HG02759 (cell line): Measurements from ENCODE around the gene EIF1.
"Not testable (repeated sequence)": the region's sequence is repeated elsewhere in the genome, so short reads cannot be mapped to it uniquely, and the experiment has no call there.

Source experiments
- ATAC-seq: cut with Tn5 transposase; IDR thresholded peaks from one replicate; pipeline ENCODE4 v1.9.1; 2021; ENCODE audit warnings: mild to moderate bottlenecking, moderate library complexity; ENCODE audit not compliant: unreplicated experiment

The EIF1 gene

DNA sequence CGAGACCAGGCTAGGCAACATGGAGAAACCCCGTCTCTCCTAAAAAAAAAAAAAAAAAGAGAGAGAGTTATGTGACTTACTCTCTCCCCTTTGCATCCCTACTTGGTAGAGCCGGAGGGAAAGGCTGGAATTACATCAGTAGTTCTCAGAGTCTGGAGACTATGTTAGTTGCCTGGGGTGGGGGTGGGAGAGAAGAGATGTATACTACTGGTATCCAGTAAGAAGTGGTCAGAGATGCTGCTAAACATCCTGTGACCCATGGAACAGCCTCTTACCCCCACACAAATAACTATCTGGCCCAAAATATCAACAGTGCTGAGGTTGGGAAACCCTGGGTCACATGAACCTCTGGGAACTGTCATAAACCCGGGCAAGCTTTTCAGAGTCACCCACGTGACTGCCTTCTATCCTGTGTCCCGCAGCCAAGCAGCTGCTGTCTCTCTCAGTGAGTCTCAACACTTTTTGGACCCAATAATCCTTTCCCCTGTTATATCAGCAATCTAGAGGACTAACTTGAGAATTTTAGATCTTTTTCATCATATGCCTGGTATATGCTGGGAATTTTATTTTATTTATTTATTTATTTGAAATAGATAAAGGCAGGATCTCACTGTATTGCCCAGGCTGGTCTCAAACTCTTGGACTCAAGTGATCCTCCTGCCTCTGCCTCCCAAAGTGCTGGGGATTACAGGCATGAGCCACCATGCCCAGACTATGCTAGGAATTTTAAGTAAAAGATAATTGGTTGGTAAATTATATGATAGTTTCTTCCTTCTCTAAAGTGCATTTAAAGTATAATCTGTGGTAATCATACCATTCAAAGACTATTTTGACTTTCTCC is 8.7 kb downstream of the EIF1 start:
- ATAC-seq: no peak

DNA sequence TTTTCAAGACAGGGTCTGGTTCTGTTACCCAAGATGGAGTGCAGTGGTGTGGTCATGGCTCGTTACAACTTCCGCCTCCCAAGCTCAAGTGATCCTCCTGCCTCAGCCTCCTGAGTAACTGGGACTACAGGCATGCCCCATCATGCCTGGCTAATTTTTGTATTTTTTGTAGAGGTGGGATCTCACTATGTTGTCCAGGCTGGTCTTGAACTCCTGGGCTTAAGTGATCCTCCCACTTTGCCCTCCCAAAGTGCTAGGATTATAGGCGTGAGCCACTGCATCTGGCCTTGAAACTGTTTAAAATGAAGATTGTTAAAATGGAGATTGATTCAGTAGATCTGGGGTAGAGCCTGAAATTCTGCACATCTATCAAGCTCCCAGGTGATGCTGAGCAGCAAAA is 12.2 kb downstream of the EIF1 start:
- ATAC-seq: not testable (repeated sequence)

DNA sequence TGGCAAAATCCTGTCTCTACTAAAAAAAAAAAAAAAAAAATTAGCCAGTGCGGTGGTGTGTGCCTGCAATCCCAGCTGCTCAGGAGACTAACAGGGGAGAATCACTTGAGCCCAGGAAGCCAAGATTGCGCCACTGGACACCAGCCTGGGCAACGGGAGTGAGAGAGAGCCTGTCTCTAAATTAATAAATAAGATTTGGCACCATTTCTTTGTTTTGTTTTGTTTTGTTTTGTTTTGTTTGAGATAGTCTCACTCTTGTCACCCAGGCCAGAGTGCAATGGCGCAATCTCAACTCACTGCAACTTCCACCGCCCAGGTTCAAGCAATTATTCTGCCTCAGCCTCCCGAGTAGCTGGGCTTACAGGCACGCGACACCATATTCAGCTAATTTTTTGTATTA is 14.0 kb downstream of the EIF1 start:
- no peak for ATAC-seq

DNA sequence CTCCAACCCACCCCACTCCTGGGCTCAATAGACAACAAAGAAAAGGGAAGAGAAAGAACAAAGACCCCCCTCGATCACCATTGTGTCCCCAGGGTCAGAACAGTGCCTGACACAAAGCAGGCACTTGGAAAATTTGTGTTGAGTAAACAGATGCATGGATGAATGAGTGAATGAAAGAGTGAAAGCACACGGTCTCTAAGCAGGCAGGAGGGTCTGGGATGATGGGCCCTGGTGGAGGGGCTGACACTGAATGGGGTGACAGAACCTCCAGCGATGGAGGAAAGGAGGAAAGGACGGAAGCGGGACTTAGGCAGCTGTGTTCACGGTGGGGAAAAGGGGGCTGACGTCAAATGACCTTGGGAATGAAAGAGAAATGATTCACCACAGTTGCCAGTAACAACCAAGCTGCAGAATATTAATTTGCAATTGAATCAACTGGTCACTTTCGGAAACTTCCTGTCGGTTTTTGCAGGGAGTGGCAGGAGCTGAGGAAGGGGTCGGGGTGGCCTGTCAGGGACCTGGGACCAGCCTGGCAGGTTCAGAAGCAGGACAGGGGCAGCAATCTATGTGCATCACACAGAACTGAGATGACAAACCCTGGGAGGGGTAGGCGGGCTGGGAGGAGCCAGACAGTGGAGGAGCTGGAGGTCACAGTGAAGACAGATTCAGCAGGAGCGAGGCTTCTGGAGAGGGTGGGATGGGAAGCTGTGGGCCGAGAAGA is 16.7 kb downstream of the EIF1 start:
- no peak for ATAC-seq

DNA sequence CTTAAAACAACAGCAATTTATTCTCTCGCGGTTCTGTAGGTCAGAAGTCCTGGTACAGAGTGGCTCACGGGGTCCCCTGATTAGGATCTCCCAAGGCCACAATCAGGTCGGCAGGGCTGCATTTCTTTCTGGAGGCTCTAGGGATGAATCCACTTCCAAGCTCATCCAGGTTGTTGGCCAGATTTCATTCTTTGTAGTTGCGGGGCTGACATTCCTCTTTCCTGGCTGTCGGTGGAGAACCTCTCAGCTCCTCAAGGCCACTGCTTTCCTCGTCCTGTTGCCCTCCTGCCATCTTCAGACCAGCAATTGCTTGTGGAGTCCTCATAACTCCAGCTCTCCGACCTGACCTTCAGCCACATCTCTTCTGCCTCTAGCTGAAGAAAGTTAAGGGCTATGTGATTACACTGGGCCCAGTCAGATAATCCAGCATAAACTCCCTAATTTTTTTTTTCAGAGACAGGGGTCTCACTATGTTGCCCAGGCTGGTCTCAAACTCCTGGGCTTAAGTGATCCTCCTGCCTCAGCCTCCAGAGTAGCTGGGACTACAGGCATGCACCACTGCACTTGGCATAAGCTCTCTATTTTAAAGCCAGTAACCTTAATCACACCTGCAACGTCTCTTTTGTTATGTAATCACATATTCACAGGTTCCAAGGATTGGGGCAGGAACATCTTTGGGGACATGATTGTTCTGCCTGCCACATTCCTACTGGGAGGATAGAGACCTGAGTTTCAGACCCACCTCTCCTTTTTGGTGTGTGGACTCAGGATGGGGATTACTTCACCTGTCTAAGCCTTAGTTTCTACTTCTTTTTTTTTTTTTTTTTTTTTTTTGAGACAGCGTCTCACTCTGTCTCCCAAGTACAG is 19.4 kb downstream of the EIF1 start:
- ATAC-seq: no peak

DNA sequence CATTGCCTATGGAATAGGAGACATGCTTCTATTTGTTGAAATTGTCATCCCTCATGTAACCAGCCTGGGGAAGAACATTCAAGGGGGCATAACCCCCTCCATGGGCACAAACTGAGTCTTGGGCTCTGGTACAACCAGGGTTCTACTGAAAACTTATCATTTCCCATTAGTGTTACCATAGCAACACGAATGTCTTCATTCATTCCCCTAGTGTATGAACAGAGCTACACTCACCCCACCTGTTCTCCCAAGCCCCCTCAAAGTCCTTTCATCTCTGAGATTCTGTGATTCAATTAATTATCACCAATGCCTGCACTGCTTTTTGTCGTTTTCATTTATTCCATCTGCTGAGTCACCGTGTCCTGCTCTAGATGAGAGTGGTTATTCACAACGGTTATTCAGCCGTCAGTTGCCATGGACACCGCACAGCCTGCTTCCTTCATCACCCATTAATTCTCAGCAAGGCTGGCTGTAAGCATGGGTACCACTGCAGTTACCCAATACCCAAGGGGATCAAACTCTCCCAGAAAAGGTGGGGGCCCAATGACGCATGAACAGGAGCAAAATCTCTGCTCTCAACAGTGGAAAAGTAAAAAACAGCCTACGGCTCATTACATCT is 21.9 kb downstream of the EIF1 start:
- no peak for ATAC-seq

DNA sequence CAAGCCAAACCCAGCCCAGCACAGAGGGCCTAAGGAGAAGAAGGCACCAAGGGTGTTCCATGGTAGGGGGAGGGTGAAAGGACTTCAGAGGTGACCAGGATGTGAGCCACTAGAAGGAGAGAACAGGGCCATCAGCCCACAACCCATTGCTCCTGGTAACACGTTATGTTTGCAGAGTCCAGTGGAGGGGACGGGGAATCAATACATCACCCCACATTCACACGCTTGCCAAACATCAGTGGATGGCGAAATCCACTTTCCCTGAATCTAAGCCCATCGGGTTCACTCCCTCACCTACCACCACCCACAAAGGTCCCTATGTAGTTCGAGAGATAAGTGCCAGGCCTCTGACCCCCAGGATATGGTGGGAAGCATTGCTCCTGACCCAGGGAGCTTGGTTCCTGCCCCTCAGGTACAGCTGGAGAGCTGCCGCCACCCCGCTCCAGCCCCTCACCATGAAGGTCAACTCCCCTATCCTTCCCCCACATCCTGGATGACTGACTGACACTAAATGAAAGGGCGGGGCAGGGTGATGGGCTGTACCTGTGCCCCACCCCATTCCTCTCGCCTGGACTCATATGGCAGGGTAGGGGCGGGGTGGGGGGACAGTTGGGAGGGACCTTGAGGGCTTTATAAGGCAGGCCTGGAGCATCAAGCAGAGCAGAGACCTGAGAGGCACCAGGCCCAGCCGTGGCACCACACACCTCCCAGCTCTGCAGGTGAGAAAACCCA is 23.1 kb downstream of the EIF1 start, which contains the start of gene GAST:
Gene GAST (plus strand): TSS at position 663 of the 732 bp plus-strand sequence. CDS start 3,106 bp downstream, outside the sequence.
- no peak for ATAC-seq

DNA sequence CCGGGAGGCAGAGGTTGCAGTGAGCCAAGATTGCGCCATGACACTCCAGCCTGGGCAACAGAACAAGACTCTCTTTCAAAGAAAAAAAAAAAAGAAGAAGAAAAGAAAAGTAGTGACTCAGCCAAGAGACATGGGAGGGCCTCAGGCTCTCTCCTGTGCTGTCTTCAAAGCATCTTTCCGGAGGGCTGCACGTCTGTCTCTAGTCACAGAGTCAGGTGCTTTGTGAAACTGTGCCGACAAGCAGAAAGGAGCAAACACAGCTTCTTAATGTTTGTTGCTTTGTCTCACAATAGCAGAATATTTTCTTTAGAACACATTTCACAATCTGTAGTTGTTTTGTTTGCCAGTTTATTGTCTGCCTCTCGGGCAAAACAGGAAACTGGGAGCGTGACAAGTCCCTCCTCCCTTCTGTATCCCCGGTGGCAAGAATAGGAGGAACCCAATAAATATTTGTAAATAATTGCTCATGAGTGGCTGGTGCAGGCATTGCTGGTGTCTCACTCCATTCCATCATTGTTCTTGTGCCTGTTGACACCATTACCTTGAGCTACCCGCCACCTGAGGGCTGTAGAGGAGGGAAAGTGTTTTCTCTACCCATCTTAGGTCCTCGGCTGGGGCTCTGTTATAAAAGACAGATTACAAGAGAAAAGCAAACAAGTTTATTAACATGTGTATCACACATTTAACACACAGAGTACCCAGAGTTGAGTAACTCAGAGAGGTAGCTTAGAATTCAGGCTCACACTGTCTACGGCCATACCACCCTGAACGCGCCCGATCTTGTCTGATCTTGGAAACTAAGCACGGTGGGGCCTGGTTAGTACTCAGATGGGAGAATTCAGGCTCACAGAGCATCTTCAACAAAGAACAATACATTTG is 29.0 kb downstream of the EIF1 start:
- ATAC-seq: no peak

DNA sequence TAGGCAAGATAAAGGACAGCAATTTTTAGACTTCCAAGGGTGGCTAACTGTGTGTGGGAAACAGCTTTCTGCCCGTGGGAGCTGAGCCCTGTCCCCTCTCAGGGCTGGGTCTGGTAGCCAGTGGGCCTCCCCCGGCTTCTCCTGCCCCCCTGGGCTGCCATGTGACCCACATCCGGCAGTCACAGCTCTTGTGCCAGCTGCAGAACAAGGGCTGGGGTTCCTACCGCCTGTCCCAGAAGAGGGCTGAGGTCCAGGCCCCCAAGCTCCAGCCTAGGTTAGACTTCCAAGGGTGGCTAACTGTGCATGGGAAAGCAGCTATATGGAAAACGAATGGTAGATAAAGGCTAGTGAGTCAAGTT is 29.6 kb downstream of the EIF1 start:
- ATAC-seq: no peak

DNA sequence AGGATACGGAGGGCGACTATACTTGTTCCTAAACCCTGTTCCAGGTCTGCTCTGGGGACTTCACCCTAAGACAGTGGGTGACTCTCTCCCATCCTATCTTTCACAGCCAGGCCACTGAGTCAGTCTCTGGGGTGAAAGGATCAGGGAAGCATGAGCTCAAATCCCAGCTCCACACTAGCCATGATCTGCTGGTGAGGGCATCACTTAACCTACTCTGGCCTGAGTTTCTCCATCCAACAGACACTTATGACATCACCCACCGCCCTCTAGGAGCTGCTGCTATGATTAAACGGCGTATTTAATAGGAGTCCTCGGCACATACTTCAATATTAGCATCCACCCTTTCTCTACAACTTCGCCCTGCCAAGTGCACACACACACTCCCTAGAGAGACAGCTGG is 33.5 kb downstream of the EIF1 start:
- no peak for ATAC-seq

DNA sequence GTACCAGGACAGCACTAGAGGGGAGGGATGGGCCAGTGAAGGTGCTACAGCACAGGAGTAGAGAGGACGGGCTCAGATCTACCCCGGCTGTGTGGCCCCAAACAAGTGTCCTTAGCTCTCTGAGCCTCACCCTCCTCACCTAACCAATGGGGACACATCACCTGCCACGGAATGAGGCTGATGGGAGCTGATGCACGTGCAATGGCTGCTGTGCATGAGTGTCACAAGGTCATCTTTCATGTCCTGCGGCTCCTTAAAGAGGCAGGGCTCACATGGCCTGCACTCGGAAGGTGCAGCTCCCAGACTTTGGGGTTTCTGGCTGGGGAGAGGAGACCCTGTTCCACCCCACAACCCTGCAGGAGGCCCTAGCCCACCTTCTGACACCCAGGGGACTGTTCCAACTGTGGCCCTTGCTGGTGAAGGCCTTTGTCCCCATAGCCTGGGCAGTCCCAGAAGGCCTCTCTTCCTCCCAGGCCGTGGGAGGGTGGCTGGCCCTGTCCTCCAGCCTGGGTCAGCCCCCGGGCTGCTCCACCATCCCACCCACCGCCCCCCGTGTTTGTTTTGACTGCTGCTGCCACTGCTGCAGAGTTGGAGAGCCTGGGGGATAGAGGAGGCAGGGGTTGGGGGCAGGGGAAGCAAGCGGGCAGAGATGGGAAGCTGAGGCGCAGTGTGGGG is 35.3 kb downstream of the EIF1 start:
- ATAC-seq: no peak

DNA sequence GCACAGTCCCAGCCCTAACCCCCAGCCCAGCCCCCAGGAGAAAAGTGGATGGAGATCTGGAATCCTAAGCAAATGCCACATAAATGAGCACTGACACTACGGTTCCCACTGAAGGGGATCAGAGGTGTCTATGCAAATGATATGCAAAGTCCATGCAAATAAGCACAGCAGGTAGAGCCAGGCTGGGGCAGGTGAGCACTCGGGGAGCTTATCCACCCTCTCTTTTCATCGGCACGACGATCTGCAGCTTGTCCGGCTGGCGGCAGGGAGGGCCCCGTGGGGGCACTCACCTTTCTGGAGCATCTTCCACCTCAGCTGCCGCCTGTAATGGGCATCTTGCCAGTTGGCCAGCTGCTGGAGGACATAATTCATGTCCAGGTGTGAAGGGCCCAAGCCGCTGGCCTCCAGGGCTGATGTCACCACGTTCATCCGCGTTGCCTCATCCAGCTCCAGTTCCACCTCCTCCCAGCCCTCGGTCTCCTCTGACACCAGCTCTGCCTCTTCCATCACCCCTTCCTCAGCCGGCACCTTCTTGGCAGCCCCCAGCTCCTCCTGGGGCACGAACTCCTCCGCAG is 35.9 kb downstream of the EIF1 start:
- ATAC-seq: no peak

DNA sequence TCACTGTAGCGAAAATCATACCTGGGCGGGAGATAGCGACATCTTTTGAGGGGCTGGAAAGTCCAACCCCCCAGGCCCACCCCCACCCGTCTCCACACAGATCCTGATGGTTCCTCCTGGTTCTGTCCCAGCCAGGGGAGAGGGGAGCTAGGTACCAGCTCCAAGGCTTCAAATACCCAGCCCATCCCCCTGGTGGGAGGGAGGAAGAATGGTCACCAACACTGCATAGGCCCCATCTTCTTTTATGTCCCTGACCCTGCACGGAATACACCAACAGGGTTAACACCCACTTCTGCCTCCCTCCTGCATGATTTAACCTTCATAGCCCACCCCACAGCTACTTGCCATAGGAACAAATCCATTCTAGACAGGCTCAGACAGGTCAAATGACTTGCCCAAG is 36.4 kb downstream of the EIF1 start:
- no peak for ATAC-seq

DNA sequence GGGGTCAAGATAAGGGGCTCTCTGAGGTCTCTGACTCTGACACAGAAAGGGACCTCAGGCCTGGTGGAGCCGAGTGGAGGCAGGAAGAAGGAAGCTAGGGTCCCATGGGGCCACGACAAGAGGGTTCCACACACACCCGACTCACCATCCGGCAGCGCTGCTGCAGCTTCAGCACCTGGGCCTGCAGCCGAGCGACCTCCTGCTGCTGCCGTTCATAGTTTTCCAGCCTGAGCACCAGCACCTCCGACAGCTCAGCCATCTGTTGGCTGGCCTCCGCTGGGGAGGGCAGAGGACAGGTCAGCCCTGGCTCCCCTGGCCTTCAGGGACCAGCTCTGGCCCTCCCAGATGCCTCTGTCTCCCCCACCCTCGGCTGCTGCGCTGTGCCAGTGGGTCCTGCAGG is 39.4 kb downstream of the EIF1 start:
- no peak for ATAC-seq

DNA sequence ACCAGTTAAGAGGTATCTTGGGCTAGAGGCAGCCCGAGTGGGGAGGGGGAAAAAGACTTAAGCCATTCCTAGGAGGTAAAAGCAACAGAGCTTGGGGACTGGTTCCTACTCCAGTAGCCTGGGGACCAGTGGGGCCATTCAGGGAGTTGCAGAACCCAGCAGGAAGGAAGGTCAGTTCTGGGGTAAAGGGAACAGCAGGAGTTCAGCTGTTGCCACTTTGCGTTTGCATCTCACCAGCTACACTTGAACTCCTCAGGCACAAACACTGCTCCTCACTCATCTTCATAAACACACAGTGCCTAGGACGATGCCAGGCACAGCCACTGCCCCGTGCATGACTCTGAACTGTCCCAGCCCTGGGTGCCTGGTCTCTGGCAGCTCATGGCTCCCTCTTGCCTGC is 41.8 kb downstream of the EIF1 start:
- no peak for ATAC-seq

DNA sequence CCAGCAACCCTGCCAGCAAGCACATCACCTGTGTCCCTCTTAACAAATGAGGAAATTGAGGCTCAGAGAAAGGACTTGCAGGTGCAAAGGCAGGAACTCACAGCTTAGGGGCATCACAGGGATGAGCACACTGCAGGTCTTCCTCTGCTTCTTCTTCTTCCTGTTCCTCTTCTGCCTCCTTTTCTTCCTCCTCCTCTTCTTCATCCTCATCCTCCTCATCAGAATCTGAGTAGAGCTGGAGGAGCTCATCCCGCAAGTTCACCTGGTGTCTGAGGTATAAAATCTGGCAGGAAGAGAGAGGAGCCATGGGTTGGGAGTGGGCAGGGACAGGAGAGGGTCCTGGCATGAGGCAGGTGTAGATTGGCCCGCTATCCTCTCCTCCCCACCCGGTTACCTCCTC is 43.2 kb downstream of the EIF1 start:
- no peak for ATAC-seq

DNA sequence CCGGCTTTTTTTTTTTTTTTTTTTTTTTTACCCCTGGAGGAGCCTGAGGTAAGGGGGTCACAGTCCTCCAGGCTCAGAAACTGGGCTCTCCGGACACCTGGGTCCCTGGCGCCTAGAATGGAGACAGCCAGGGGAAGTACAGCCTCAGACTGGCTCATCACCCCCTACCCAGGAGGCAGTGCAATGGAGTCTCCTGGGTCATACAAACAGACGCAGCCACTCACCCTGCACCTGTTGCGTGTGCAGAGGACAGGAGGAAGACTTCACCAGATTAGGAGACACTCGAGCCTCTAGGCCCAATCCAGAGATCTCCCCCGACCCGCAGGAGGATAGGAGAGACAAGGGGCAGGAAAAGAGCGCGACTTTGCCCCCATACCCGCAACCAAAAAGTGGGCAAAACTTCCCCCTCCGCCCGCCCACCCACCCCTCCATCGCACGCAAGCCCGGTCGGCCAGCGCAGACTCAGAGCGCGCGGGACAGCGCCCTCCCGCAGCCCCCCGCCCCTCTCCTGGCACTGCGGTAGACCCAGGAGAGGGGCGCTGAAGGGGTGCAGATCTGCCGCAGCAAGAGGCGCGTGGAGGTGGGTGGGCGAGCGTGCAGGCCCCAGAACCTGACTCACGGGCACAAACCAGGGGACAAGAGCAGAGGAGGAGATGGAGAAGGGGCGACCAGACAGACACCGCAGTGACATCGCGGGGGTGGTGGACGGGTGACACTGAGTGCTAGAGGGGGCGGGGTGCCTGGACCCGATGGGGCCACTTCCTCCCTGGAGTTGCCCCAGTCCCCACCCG is 44.9 kb downstream of the EIF1 start:
- ATAC-seq: no peak
